Hepatocyte (in vitro differentiated cells): ENCODE measurements around the gene NDUFA7. TPM values are rescaled to one million over a fixed set of nuclear protein-coding genes. Genes with fewer than 3 reads are reported as not detected.

ENCODE experiments used
- DNase-seq: peaks from one replicate; pipeline ENCODE4 v3.0.0-alpha.2; 2016; ENCODE audit warnings: low spot score
- H2AFZ ChIP-seq: fragments of 200-600 bp; sonication (generic); 2 replicates; pipeline ENCODE4 v1.6.0; 2016; ENCODE audit warnings: antibody characterized with exemption, mild to moderate bottlenecking
- H3K27ac ChIP-seq: fragments of 200-600 bp; sonication (generic); 2 replicates; pipeline ENCODE4 v1.5.1; 2016; ENCODE audit warnings: mild to moderate bottlenecking
- H3K27me3 ChIP-seq: fragments of 200-600 bp; sonication (generic); 2 replicates; pipeline ENCODE4 v1.6.1; 2016
- H3K36me3 ChIP-seq: fragments of 200-600 bp; sonication (generic); replicated peaks from 2 replicates; pipeline ENCODE4 v1.5.1; 2016; ENCODE audit warnings: low read depth; ENCODE audit not compliant: insufficient read depth
- H3K4me1 ChIP-seq: fragments of 200-600 bp; sonication (generic); 2 replicates; pipeline ENCODE4 v1.5.1; 2016; ENCODE audit warnings: mild to moderate bottlenecking, moderate library complexity; ENCODE audit not compliant: insufficient read depth
- H3K4me2 ChIP-seq: fragments of 200-600 bp; sonication (generic); 2 replicates; pipeline ENCODE4 v1.6.0; 2016
- H3K4me3 ChIP-seq: fragments of 200-600 bp; sonication (generic); 2 replicates; pipeline ENCODE4 v1.5.1; 2016; ENCODE audit warnings: mild to moderate bottlenecking
- H3K79me2 ChIP-seq: fragments of 200-600 bp; sonication (generic); 2 replicates; pipeline ENCODE4 v1.6.0; 2017; ENCODE audit warnings: mild to moderate bottlenecking
- H3K9me2 ChIP-seq: fragments of 200-600 bp; sonication (generic); replicated peaks from 2 replicates; pipeline ENCODE4 v1.6.0; 2017; ENCODE audit warnings: mild to moderate bottlenecking; ENCODE audit not compliant: insufficient read depth
- H3K9me3 ChIP-seq: fragments of 200-600 bp; sonication (generic); 2 replicates; pipeline ENCODE4 v1.5.1; 2016; ENCODE audit warnings: low read depth, mild to moderate bottlenecking
- H4K20me1 ChIP-seq: fragments of 200-600 bp; sonication (generic); 2 replicates; pipeline ENCODE4 v1.6.0; 2016; ENCODE audit warnings: mild to moderate bottlenecking; ENCODE audit not compliant: insufficient read depth, poor library complexity, severe bottlenecking
- EZH2 ChIP-seq: fragments of 200-600 bp; sonication (generic); IDR thresholded peaks from 2 replicates; pipeline ENCODE4 v1.6.1; 2016; ENCODE audit warnings: antibody characterized with exemption, mild to moderate bottlenecking, borderline replicate concordance
- EZH2phosphoT487 ChIP-seq: fragments of 200-600 bp; sonication (generic); IDR thresholded peaks from one replicate; pipeline ENCODE4 v1.6.1; 2018; ENCODE audit warnings: antibody characterized with exemption, mild to moderate bottlenecking, low read depth, moderate library complexity; ENCODE audit not compliant: unreplicated experiment, severe bottlenecking
- WGBS: methylation state at CpG from one replicate; pipeline ENCODE4 v1.1.6; 2016; ENCODE audit warnings: low lambda C conversion rate; ENCODE audit errors: missing lambda C conversion rate; 5-methylcytosine and 5-hydroxymethylcytosine counted together
- polyA plus RNA-seq: library from polyadenylated mRNA; unstranded; fragments of >200 nt; fragmentation: Nextera tagmentation; extraction: Ambion mirVana; gene quantifications from 2 replicates; pipeline ENCODE4 v1.2.1, GENCODE V29; 2016
- total RNA-seq: library from RNA; depleted of rRNA; stranded (reverse); fragments of >200 nt; gene quantifications from 2 replicates; pipeline ENCODE4 v1.2.3, GENCODE V29; 2014
- TF ChIP-seq, protein P1 (sequence below): fragments of 200-600 bp; sonication (generic); IDR thresholded peaks from 2 replicates; pipeline ENCODE4 v1.5.1; 2016; ENCODE audit warnings: antibody characterized with exemption, mild to moderate bottlenecking; ENCODE audit not compliant: poor library complexity

NDUFA7 gene
- total and polyA plus RNA-seq, 2 experiments from 2014 or later = 34.4 to 115 TPM

DNA sequence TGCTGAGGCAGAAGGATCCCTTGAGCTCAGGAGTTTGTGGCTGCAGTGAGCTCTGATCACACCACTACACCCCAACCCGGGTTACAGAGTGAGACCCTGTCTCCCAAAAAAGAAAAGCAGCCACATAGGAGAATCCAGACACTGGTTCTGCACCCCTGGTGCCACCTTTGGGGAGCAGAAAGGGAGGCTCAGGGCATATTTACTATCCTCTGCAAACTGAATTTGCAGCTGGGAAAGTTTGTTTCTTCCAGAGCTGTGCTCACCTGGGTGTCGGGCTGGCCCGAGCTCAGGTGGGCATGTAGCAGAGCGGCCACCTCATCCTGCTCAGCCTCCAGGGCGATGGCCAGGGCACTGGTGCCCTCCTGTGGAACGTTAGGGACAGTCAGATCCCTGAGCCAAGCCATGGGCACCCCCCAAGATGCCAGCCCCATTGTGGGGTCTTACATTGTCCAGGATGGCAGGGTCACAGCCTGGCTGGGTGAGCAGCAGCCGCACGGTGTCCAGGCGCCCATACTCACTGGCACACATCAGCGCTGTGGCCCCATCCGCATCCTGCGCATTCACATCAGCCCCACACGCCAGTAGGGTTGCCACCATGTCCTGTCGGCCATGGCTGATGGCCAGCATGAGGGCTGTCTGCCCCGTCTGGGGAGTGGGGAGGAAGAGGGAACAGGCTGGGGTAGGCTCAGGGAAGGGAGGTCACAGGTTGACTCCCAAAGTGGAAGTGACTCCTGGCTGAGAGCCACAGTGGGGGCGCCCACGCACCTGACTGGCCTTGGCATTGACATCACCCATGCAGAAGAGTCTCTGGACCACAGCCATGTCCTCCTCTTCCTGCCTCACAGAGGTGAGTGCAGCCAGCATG is 3.2 kb upstream of the NDUFA7 start:
- no peak overlapping the region for H3K27ac ChIP-seq
- no peaks in the 10 kb centered on the region for H3K9me3 ChIP-seq
- H4K20me1 ChIP-seq = peaks cover 19% of the 10 kb centered on the region
- 92% methylated on average over 16 of the region's 17 CpGs for WGBS
- H3K4me2 ChIP-seq = no peak overlapping the region
- no peaks in the 10 kb centered on the region for H3K27me3 ChIP-seq
- H3K9me2 ChIP-seq = no peaks in the 10 kb centered on the region
- TF ChIP-seq EZH2 (no peak), EZH2phosphoT487 (no peak)
- TF ChIP-seq, protein P1, sequence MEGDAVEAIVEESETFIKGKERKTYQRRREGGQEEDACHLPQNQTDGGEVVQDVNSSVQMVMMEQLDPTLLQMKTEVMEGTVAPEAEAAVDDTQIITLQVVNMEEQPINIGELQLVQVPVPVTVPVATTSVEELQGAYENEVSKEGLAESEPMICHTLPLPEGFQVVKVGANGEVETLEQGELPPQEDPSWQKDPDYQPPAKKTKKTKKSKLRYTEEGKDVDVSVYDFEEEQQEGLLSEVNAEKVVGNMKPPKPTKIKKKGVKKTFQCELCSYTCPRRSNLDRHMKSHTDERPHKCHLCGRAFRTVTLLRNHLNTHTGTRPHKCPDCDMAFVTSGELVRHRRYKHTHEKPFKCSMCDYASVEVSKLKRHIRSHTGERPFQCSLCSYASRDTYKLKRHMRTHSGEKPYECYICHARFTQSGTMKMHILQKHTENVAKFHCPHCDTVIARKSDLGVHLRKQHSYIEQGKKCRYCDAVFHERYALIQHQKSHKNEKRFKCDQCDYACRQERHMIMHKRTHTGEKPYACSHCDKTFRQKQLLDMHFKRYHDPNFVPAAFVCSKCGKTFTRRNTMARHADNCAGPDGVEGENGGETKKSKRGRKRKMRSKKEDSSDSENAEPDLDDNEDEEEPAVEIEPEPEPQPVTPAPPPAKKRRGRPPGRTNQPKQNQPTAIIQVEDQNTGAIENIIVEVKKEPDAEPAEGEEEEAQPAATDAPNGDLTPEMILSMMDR = no peak
- H2AFZ ChIP-seq = no peak overlapping the region
- no peak overlapping the region for H3K4me3 ChIP-seq
- H3K4me1 ChIP-seq = peaks cover 15% of the 10 kb centered on the region
- DNase-seq = no peak
- H3K79me2 ChIP-seq = peaks cover 41% of the 10 kb centered on the region
- H3K36me3 ChIP-seq = no peaks in the 10 kb centered on the region

DNA sequence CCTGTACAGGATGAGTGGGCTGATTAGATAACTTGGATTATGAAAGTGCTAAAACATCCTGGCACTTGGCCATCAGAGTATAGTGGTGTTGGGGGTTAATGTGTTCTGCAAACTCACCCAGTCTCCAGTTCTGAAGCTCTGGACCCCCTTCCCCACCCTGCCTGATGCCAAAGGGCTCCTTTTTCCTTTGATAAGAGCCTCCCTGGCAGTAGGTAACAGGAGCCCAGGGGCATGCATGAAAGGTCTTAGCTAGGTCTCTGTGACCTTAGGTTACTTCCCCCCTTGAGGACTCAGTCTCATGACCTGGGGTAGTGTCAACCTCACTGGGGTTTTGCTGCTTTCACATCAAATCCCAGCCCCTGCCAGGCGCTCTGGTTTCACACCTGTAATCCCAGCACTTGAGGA is 2.6 kb upstream of the NDUFA7 start:
- Histone ChIP-seq H3K4me1 (peaks cover 15% of the 10 kb centered on the region), H3K9me3 (no peaks in the 10 kb centered on the region), H2AFZ (no peak overlapping the region), H3K79me2 (peaks cover 46% of the 10 kb centered on the region), H3K36me3 (no peaks in the 10 kb centered on the region), H3K27ac (no peak overlapping the region), H4K20me1 (peaks cover 19% of the 10 kb centered on the region), H3K27me3 (no peaks in the 10 kb centered on the region), H3K9me2 (no peaks in the 10 kb centered on the region), H3K4me2 (no peak overlapping the region), H3K4me3 (no peak overlapping the region)
- WGBS = 89% methylated on average over 1 of the region's 1 CpG
- no peak for DNase-seq
- TF ChIP-seq EZH2phosphoT487 (no peak), EZH2 (no peak)
- TF ChIP-seq, protein P1 = no peak

DNA sequence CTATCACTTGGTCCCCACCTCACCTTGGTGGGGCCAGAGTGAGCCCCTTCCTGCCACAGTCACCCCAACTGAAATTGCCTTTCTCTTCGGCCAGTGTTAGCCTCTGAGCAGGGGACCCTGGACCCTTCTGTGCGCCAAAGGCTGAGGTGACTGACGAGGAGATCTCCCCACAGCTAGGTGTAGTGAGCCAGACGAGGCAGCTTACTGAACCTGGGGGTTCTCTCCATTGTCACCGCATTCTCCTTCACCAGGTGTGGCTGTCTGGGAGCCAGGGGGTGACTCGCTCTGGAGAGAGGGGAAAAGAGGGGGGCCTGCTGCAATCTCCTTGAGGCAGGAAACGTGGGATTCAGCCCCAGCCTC is 1.4 kb upstream of the NDUFA7 start:
- TF ChIP-seq, protein P1 = no peak
- no peak for TF ChIP-seq EZH2
- TF ChIP-seq EZH2phosphoT487 = no peak
- Histone ChIP-seq H3K27me3 (no peaks in the 10 kb centered on the region), H4K20me1 (peaks cover 19% of the 10 kb centered on the region), H3K4me3 (peak overlapping the region; percentile 92), H3K4me1 (peaks cover 15% of the 10 kb centered on the region), H2AFZ (no peak overlapping the region), H3K79me2 (peaks cover 47% of the 10 kb centered on the region), H3K36me3 (no peaks in the 10 kb centered on the region), H3K9me2 (no peaks in the 10 kb centered on the region), H3K4me2 (peak overlapping the region; percentile 87), H3K9me3 (no peaks in the 10 kb centered on the region), H3K27ac (no peak overlapping the region)
- WGBS = 82% methylated on average over 7 of the region's 7 CpGs
- DNase-seq = no peak
